ENCODE measurements around the gene DOCK7.
A peak's percentile ranks its signal among the peaks of the same experiment; 100 is the strongest.
"Not testable (repeated sequence)": the region's sequence is repeated elsewhere in the genome, so short reads cannot be mapped to it uniquely, and the experiment has no call there.

Gene DOCK7

GRCh38 chr1:62693123-62693522, 4.9 kb upstream of the DOCK7 start:
- DNase-seq = no peak

GRCh38 chr1:62691062-62691844, 3.1 kb upstream of the DOCK7 start:
- DNase-seq = no peak

- DNase-seq = no peak
These were observed 1.3 kb upstream of the DOCK7 start for GRCh38 chr1:62689524-62689923.

- DNase-seq = no peak
These were observed 500 bp upstream of the DOCK7 start for GRCh38 chr1:62688687-62689085.

- DNase-seq = peak; percentile 33
These were observed 724 bp downstream of the DOCK7 start for GRCh38 chr1:62687421-62687902.

GRCh38 chr1:62686822-62687221, 1.4 kb downstream of the DOCK7 start:
- DNase-seq = no peak

GRCh38 chr1:62685431-62685859, 2.7 kb downstream of the DOCK7 start:
- DNase-seq = no peak

- DNase-seq = no peak
These were observed 5.7 kb downstream of the DOCK7 start for GRCh38 chr1:62682531-62682930.

- not testable (repeated sequence) for DNase-seq
These were observed 7.2 kb downstream of the DOCK7 start for GRCh38 chr1:62680992-62681391.

- not testable (repeated sequence) for DNase-seq
These were observed 10.4 kb downstream of the DOCK7 start for GRCh38 chr1:62677822-62678221.

GRCh38 chr1:62676611-62677356, 11.4 kb downstream of the DOCK7 start:
- DNase-seq = no peak

- no peak for DNase-seq
These were observed 14.6 kb downstream of the DOCK7 start for GRCh38 chr1:62673629-62674028.

GRCh38 chr1:62672029-62672428, 16.2 kb downstream of the DOCK7 start:
- no peak for DNase-seq

- DNase-seq = no peak
These were observed 33.4 kb downstream of the DOCK7 start for GRCh38 chr1:62654744-62655143.

GRCh38 chr1:62652387-62652786, 35.8 kb downstream of the DOCK7 start:
- no peak for DNase-seq

- no peak for DNase-seq
These were observed 44.9 kb downstream of the DOCK7 start for GRCh38 chr1:62643283-62643682.

- DNase-seq = no peak
These were observed 50.6 kb downstream of the DOCK7 start for GRCh38 chr1:62637392-62638105.

GRCh38 chr1:62628506-62628905, 59.7 kb downstream of the DOCK7 start:
- no peak for DNase-seq

GRCh38 chr1:62625415-62625814, 62.8 kb downstream of the DOCK7 start:
- DNase-seq = no peak

GRCh38 chr1:62621907-62622306, 66.3 kb downstream of the DOCK7 start:
- no peak for DNase-seq

- DNase-seq = no peak
These were observed 74.3 kb downstream of the DOCK7 start for GRCh38 chr1:62613890-62614289.

- DNase-seq = no peak
These were observed 74.9 kb downstream of the DOCK7 start for GRCh38 chr1:62613325-62613727.

- no peak for DNase-seq
These were observed 75.4 kb downstream of the DOCK7 start for GRCh38 chr1:62612770-62613169.

All from stimulated activated CD8-positive, alpha-beta memory T cell treated with anti-CD3 and anti-CD28 coated beads, Interleukin-4, amount 100 ng/mL, for 48 hours (primary cell).